Measurements from ENCODE around the gene PFKFB3.

The PFKFB3 gene

DNA sequence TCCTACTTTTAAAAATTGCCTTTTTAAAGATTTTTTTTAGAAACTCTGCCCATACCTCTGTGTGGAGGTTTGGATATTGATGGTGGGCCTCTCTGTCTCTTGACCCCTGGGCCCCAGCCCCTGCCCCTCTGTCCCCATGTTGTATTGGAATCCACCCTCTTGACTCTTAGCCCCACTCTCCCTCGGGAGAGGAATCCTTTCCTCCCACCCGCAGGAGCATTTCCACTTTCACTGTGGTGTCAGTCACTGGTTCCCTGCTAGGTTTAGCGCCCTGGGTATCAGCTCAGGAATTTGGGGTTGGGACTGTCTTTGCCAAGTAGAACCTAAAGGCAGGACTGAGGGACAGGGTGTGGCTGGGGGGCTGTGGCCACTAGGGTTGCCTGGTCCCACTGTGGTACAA lies 10.1 kb downstream of the PFKFB3 start (continued):
- TF ChIP-seq CSRNP3 (CRISPR knock-in tag; IDR thresholded peaks at IDR 0.05) (no peak), ZFP30 (CRISPR knock-in tag; IDR thresholded peaks at IDR 0.05) (no peak), ZNF70 (CRISPR knock-in tag; IDR thresholded peaks at IDR 0.05) (no peak), CREB5 (CRISPR knock-in tag; IDR thresholded peaks at IDR 0.05; ENCODE audit: low read depth) (no peak), ARNTL (CRISPR knock-in tag; IDR thresholded peaks at IDR 0.05; ENCODE audit: borderline replicate concordance, low read depth) (no peak), RARB (CRISPR knock-in tag; IDR thresholded peaks at IDR 0.05) (no peak), TCF4 (CRISPR knock-in tag; IDR thresholded peaks at IDR 0.05; ENCODE audit: borderline replicate concordance) (no peak), PPARA (CRISPR knock-in tag; IDR thresholded peaks at IDR 0.05; ENCODE audit: borderline replicate concordance) (no peak), SNAI2 (CRISPR knock-in tag; IDR thresholded peaks at IDR 0.05) (no peak), ESRRG (CRISPR knock-in tag; IDR thresholded peaks at IDR 0.05) (no peak)

GRCh38 chr10:6213257-6213905 lies 10.6 kb downstream of the PFKFB3 start:
- ATAC-seq = no peak
- TF ChIP-seq RARB (CRISPR knock-in tag; IDR thresholded peaks at IDR 0.05) (no peak), ESRRG (CRISPR knock-in tag; IDR thresholded peaks at IDR 0.05) (no peak), ZNF70 (CRISPR knock-in tag; IDR thresholded peaks at IDR 0.05) (no peak), PATZ1 (CRISPR knock-in tag; IDR thresholded peaks at IDR 0.05; ENCODE audit: borderline replicate concordance) (no peak), TCF4 (CRISPR knock-in tag; IDR thresholded peaks at IDR 0.05; ENCODE audit: borderline replicate concordance) (no peak), ZNF8 (CRISPR knock-in tag; IDR thresholded peaks at IDR 0.05) (no peak), ISL1 (CRISPR knock-in tag; IDR thresholded peaks at IDR 0.05) (no peak), BACH2 (CRISPR knock-in tag; IDR thresholded peaks at IDR 0.05; ENCODE audit: borderline replicate concordance) (no peak)

DNA sequence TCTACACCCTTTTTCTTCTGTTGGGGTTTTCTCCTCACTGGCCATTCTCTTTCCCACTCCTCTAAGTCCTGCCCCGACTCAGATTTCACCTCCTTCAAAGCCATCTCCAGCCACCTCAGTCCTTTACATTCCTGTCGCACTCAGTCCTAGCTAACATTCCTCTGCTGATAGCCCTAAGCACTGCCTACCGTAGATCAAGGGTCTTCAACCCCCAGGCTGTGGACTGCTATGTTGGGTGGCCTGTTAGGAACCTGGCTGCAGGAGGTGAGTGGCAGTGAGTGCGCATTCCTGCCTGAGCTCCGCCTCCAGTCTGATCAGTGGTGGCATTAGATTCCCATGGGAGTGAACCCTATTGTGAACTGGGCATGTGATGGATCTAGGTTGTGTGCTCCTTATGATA lies 11.2 kb downstream of the PFKFB3 start:
- TF ChIP-seq ZNF8 (CRISPR knock-in tag; IDR thresholded peaks at IDR 0.05) = no peak
- no peak for TF ChIP-seq GLIS3 (CRISPR knock-in tag; IDR thresholded peaks at IDR 0.05)
- TF ChIP-seq ZFP3 (CRISPR knock-in tag; IDR thresholded peaks at IDR 0.05) = no peak
- no peak for TF ChIP-seq ZFP30 (CRISPR knock-in tag; IDR thresholded peaks at IDR 0.05)
- no peak for TF ChIP-seq PPARA (CRISPR knock-in tag; IDR thresholded peaks at IDR 0.05; ENCODE audit: borderline replicate concordance)
- no peak for TF ChIP-seq ARNTL (CRISPR knock-in tag; IDR thresholded peaks at IDR 0.05; ENCODE audit: borderline replicate concordance, low read depth)
- TF ChIP-seq ZC3H10 (CRISPR knock-in tag; IDR thresholded peaks at IDR 0.05) = no peak
- TF ChIP-seq TOX (CRISPR knock-in tag; IDR thresholded peaks at IDR 0.05; ENCODE audit: borderline replicate concordance) = no peak
- no peak for TF ChIP-seq ZNF565 (CRISPR knock-in tag; conservative IDR thresholded peaks at IDR 0.05; ENCODE audit: low read depth)
- TF ChIP-seq, protein P1, sequence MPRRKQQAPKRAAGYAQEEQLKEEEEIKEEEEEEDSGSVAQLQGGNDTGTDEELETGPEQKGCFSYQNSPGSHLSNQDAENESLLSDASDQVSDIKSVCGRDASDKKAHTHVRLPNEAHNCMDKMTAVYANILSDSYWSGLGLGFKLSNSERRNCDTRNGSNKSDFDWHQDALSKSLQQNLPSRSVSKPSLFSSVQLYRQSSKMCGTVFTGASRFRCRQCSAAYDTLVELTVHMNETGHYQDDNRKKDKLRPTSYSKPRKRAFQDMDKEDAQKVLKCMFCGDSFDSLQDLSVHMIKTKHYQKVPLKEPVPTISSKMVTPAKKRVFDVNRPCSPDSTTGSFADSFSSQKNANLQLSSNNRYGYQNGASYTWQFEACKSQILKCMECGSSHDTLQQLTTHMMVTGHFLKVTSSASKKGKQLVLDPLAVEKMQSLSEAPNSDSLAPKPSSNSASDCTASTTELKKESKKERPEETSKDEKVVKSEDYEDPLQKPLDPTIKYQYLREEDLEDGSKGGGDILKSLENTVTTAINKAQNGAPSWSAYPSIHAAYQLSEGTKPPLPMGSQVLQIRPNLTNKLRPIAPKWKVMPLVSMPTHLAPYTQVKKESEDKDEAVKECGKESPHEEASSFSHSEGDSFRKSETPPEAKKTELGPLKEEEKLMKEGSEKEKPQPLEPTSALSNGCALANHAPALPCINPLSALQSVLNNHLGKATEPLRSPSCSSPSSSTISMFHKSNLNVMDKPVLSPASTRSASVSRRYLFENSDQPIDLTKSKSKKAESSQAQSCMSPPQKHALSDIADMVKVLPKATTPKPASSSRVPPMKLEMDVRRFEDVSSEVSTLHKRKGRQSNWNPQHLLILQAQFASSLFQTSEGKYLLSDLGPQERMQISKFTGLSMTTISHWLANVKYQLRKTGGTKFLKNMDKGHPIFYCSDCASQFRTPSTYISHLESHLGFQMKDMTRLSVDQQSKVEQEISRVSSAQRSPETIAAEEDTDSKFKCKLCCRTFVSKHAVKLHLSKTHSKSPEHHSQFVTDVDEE (CRISPR knock-in tag; IDR thresholded peaks at IDR 0.05) = no peak
- no peak for TF ChIP-seq RARB (CRISPR knock-in tag; IDR thresholded peaks at IDR 0.05)
- no peak for TF ChIP-seq TCF4 (CRISPR knock-in tag; IDR thresholded peaks at IDR 0.05; ENCODE audit: borderline replicate concordance)
- TF ChIP-seq OSR1 (CRISPR knock-in tag; IDR thresholded peaks at IDR 0.05) = no peak
- TF ChIP-seq POU6F1 (CRISPR knock-in tag; IDR thresholded peaks at IDR 0.05; ENCODE audit: borderline replicate concordance, low read depth) = no peak
- no peak for TF ChIP-seq ZNF70 (CRISPR knock-in tag; IDR thresholded peaks at IDR 0.05)
- ATAC-seq = no peak

Data from SK-N-SH treated with all-trans-retinoic acid at 6 μM for 48 hours (cell line).